B cell (primary cell): Measurements from ENCODE around the gene SLC26A3.

Source experiments
- CTCF ChIP-seq: fragments of 200-600 bp; IDR thresholded peaks from one replicate; pipeline ENCODE4 v1.8.0; 2022; ENCODE audit warnings: antibody characterized with exemption, mild to moderate bottlenecking
- EZH2 ChIP-seq: IDR thresholded peaks from 2 replicates; pipeline ENCODE4 v1.6.1; 2012; ENCODE audit warnings: borderline replicate concordance, low read depth, mild to moderate bottlenecking, moderate library complexity, low read length; ENCODE audit not compliant: insufficient read depth, poor library complexity, severe bottlenecking

- TF ChIP-seq CTCF: no peak
- no peak for TF ChIP-seq EZH2
Measured at GRCh38 chr7:107783648-107784047, 19.4 kb downstream of the SLC26A3 start.
